ENCODE results near the gene EFTUD2. TPM values are rescaled to one million over a fixed set of nuclear protein-coding genes. Genes with fewer than 3 reads are reported as not detected.
"Not testable (repeated sequence)": the region's sequence is repeated elsewhere in the genome, so short reads cannot be mapped to it uniquely, and the experiment has no call there.

Gene EFTUD2
- total RNA-seq = 100 to 1,000 TPM in 1 of 9 donors, 10 to 100 TPM in 8; 37.1 to 106 (median 65.0) TPM
- 10 to 100 TPM; 21.3 to 71.7 TPM for polyA plus RNA-seq
- long read RNA-seq, donor 1, full-length matches to known transcripts = 58 of 80 reads
- long read RNA-seq, donor 1, partial matches to known transcripts = 13 of 80 reads
- long read RNA-seq, donor 1, other reads (novel, unspliced or antisense) = 9 of 80 reads
- long read RNA-seq, donor 2, full-length matches to known transcripts = 318 of 377 reads
- long read RNA-seq, donor 2, partial matches to known transcripts = 35 of 377 reads
- long read RNA-seq, donor 2, other reads (novel, unspliced or antisense) = 24 of 377 reads
- long read RNA-seq, donor 3, full-length matches to known transcripts = 97 of 121 reads
- long read RNA-seq, donor 3, partial matches to known transcripts = 19 of 121 reads
- long read RNA-seq, donor 3, other reads (novel, unspliced or antisense) = 5 of 121 reads

- peak within 1 kb of the TSS; percentile 61 to 94 (median 72) for H3K4me3 ChIP-seq
- intact Hi-C loops (cut with DNase I) = no loop called here
- no peak for TF ChIP-seq CTCF (IDR thresholded peaks at IDR 0.05)
- peak in 1 of 2 donors; percentile 29 for TF ChIP-seq POLR2A (IDR thresholded peaks at IDR 0.05)
- no peaks in the 10 kb centered on the region for H3K9me3 ChIP-seq
- ATAC-seq (peak; percentile 83 to 97 (median 94)), DNase-seq (peak; percentile 92 to 95 (median 94))
- H3K4me1 ChIP-seq = peaks cover 0 to 45% (median 24%) of the 10 kb centered on the region in 12 donors
- H3K27me3 ChIP-seq = no peaks in the 10 kb centered on the region
- 0 to 1% (median 0%) methylated on average over 40 to 54 of the region's 54 CpGs for WGBS, 4 donors
- H3K27ac ChIP-seq = peak within 1 kb of the TSS; percentile 86 to 98 (median 96)
- H3K36me3 ChIP-seq = peaks cover 0 to 23% (median 3%) of the 10 kb centered on the region in 9 donors
Measured at GRCh38 chr17:44899074-44899782, at the start of gene EFTUD2. Gene EFTUD2 (minus strand): TSS chr17:44899445. CDS start chr17:44894521, 4,924 bp downstream.

GRCh38 chr17:44948315-44948795 lies 49.1 kb upstream of the EFTUD2 start:
- Histone ChIP-seq H3K4me3 (peak overlapping the region; percentile 22 to 80 (median 59)), H3K4me1 (peaks cover 0 to 22% (median 9%) of the 10 kb centered on the region in 12 donors), H3K9me3 (no peaks in the 10 kb centered on the region), H3K27me3 (no peaks in the 10 kb centered on the region), H3K27ac (peak overlapping the region in 9 of 12 donors; percentile 19 to 73 (median 59)), H3K36me3 (no peaks in the 10 kb centered on the region)
- intact Hi-C loops (cut with DNase I) = no loop called here
- ATAC-seq = no peak
- DNase-seq = no peak
- WGBS, 4 donors = 69 to 87% (median 70%) methylated on average over 4 to 7 of the region's 7 CpGs
- no peak for TF ChIP-seq CTCF (IDR thresholded peaks at IDR 0.05)
- no peak for TF ChIP-seq POLR2A (IDR thresholded peaks at IDR 0.05)

GRCh38 chr17:44947461-44948314 lies 48.4 kb upstream of the EFTUD2 start, which contains the start of gene KIF18B:
Gene KIF18B (minus strand): TSS chr17:44947773. CDS start chr17:44936344, 11,429 bp downstream.
- intact Hi-C loops (cut with DNase I) = loop anchor here in 1 of 10 donors (2.0 kb wide), 1 partner anchor 73 kb away; no protein-coding TSS in a partner anchor
- peak; percentile 93 to 100 (median 100) for ATAC-seq

GRCh38 chr17:44945652-44946051 lies 46.4 kb upstream of the EFTUD2 start:
- not testable (repeated sequence) for ATAC-seq, H3K27ac ChIP-seq, H3K36me3 ChIP-seq, H3K4me3 ChIP-seq, H3K27me3 ChIP-seq, H3K9me3 ChIP-seq, DNase-seq
- H3K4me1 ChIP-seq = peaks cover 0 to 22% (median 9%) of the 10 kb centered on the region in 12 donors
- intact Hi-C loops (cut with DNase I) = loop anchor here in 1 of 10 donors (2.0 kb wide), 1 partner anchor 75 kb away; no protein-coding TSS in a partner anchor
- WGBS, 4 donors = 85 to 96% (median 94%) methylated on average over 9 to 10 of the region's 10 CpGs

More at GRCh38 chr17:44947461-44948314, 48.4 kb upstream of the EFTUD2 start, which contains the start of gene KIF18B:
- Histone ChIP-seq H3K36me3 (no peaks in the 10 kb centered on the region), H3K4me1 (peaks cover 0 to 22% (median 9%) of the 10 kb centered on the region in 12 donors), H3K4me3 (peak within 1 kb of the TSS; percentile 22 to 80 (median 59)), H3K9me3 (no peaks in the 10 kb centered on the region), H3K27me3 (no peaks in the 10 kb centered on the region), H3K27ac (peak within 1 kb of the TSS in 10 of 12 donors; percentile 19 to 73 (median 62))
- peak; percentile 89 to 91 (median 90) for DNase-seq
- 2 to 3% (median 2%) methylated on average over 33 to 62 of the region's 62 CpGs for WGBS, 4 donors
- TF ChIP-seq CTCF (IDR thresholded peaks at IDR 0.05) (no peak), POLR2A (IDR thresholded peaks at IDR 0.05) (peak in 1 of 2 donors; percentile 88)
